GM23248 (cell line): ENCODE measurements around the gene INPP5A.

ENCODE experiments used
- EZH2 ChIP-seq: fragments of 200-600 bp; sonication (generic); IDR thresholded peaks from 2 replicates; pipeline ENCODE4 v1.6.1; 2018; ENCODE audit warnings: antibody characterized with exemption, mild to moderate bottlenecking; ENCODE audit not compliant: insufficient read depth, poor library complexity, severe bottlenecking
- EZH2phosphoT487 ChIP-seq: fragments of 200-600 bp; sonication (generic); IDR thresholded peaks from 2 replicates; pipeline ENCODE4 v1.6.1; 2018; ENCODE audit warnings: antibody characterized with exemption, moderate library complexity, mild to moderate bottlenecking, low read depth; ENCODE audit not compliant: insufficient read depth

- TF ChIP-seq EZH2phosphoT487 (no peak), EZH2 (no peak)
Observed at GRCh38 chr10:132807621-132808049, 270.0 kb downstream of the INPP5A start.
